ENCODE results near the gene IP6K3.

IP6K3 gene

DNA sequence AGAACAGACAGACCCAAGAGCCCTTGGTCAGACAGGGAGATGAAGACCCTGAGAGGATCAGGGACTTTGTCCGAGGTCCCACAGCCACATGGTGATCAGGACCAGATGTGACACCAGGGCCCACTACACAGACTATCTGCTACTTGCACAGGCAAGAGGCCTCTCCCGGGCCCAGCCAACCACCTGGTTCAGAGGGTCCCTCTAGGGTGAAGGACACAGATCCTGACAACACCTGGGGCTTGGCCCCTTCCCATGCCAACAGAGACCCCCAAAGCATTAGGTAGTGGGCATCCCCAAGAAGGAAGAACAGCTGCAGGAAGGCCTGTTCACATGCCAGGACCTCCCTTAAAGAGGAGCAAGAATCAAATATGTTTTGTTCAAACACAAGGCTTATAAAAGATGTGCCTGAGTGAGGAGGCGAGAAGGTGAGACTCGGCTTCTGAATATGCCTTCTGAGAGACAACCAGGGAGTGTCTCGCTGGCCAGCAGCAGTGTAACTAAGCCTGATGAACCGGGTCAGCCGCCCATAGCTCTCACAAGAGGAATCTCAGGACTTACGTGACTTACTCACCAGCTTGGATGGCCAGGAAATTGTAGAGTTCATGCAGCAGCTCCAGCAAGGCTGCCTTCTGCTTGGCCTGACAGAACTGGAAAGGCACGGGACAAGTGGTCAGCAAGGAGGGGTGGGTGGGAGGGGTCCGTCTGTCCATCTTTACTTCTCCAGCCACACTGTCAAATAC, 37.2 kb upstream of the IP6K3 start:
- peaks cover 41% of the 10 kb centered on the region for H3K4me1 Mint-ChIP-seq
- no peak overlapping the region for H3K4me3 Mint-ChIP-seq
- H3K36me3 Mint-ChIP-seq (ENCODE audit: low read depth): peaks cover 35% of the 10 kb centered on the region
- H3K27ac Mint-ChIP-seq: no peak overlapping the region
- H3K9me3 Mint-ChIP-seq: no peaks in the 10 kb centered on the region
- ATAC-seq (no peak), DNase-seq (no peak)
- no peaks in the 10 kb centered on the region for H3K27me3 Mint-ChIP-seq

- peaks cover 37% of the 10 kb centered on the region for H3K36me3 Mint-ChIP-seq (ENCODE audit: low read depth)
- H3K4me3 Mint-ChIP-seq: no peak overlapping the region
- H3K4me1 Mint-ChIP-seq: peaks cover 35% of the 10 kb centered on the region
- no peak for DNase-seq
- no peak overlapping the region for H3K27ac Mint-ChIP-seq
- ATAC-seq: no peak
- no peaks in the 10 kb centered on the region for H3K27me3 Mint-ChIP-seq
- H3K9me3 Mint-ChIP-seq: no peaks in the 10 kb centered on the region
These were observed 35.9 kb upstream of the IP6K3 start for GRCh38 chr6:33782561-33782960.

DNA sequence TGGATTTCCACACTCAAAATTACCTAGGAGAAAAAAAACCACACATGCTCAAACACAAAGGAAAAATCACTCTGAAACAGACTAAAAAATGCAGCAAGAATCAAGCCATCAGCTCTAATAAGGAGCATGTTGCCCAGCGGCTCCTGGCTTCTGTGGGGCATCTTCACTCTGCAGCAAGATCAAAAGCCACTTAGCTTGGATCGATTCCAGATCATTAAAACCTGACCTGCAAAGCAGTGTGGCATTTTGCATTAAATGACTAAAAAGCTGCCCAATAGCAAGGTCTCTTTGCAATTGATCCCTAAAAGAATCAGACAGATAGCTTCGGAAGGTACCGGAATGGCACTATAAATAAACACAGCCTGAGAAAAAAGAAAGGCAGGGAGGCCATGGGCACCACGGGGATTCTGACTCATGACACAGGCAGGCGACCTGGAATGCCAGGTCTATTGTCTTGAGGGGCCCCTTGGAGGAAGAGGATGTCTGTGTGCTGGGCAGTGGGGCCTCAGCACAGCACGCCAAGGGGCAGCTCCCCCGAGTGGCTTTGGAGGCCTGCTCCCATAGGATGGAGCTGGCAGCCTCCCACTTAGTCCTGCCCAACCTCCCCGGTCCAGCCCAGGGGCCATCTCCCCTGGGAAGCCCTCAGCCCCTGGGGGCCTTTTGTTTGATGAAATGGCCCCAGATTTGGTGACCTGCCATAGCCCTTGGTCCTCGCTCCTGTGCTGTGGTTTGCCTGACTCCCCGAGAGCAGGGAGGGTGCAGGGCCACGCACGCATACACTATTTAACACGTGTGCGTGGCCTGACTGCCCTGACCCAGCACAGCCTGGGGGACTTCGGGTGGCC, 34.6 kb upstream of the IP6K3 start:
- Mint-ChIP-seq H3K4me3 (no peak overlapping the region), H3K9me3 (no peaks in the 10 kb centered on the region), H3K36me3 (ENCODE audit: low read depth) (peaks cover 37% of the 10 kb centered on the region), H3K4me1 (peaks cover 23% of the 10 kb centered on the region), H3K27ac (no peak overlapping the region), H3K27me3 (no peaks in the 10 kb centered on the region)
- ATAC-seq (no peak), DNase-seq (no peak)

- H3K27me3 Mint-ChIP-seq: no peaks in the 10 kb centered on the region
- H3K36me3 Mint-ChIP-seq (ENCODE audit: low read depth): peaks cover 30% of the 10 kb centered on the region
These were observed 33.2 kb upstream of the IP6K3 start for GRCh38 chr6:33779895-33780294.

DNA sequence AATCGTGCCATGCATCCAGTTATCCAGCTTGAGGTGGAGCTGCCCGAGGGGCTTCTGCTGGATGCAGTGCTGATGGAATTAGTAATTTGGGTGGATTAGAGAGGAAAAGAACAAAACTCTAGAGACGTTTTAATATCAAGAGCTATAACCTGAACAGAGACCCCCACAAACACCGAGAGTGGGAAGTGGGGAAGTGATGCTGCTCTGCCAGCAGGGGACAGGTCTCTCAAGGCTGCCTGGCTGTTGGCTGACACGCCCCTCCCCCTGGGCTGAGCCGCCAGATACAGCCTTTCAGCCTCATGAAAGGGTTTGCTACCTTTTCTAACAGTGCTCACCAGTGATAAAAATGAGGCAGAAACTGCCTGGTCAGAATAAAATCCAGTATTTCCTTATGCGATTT, 32.6 kb upstream of the IP6K3 start:
- DNase-seq (no peak), ATAC-seq (no peak)
- H3K27me3 Mint-ChIP-seq: no peaks in the 10 kb centered on the region
- H3K4me1 Mint-ChIP-seq: peaks cover 4% of the 10 kb centered on the region
- no peaks in the 10 kb centered on the region for H3K9me3 Mint-ChIP-seq
- no peak overlapping the region for H3K4me3 Mint-ChIP-seq
- H3K27ac Mint-ChIP-seq: no peak overlapping the region
- peaks cover 32% of the 10 kb centered on the region for H3K36me3 Mint-ChIP-seq (ENCODE audit: low read depth)

More at GRCh38 chr6:33779895-33780294, 33.2 kb upstream of the IP6K3 start:
- Mint-ChIP-seq H3K4me3 (no peak overlapping the region), H3K27ac (no peak overlapping the region), H3K9me3 (no peaks in the 10 kb centered on the region), H3K4me1 (peaks cover 9% of the 10 kb centered on the region)
- DNase-seq (no peak), ATAC-seq (no peak)

- no peaks in the 10 kb centered on the region for H3K4me1 Mint-ChIP-seq
- no peaks in the 10 kb centered on the region for H3K9me3 Mint-ChIP-seq
- H3K27ac Mint-ChIP-seq: no peak overlapping the region
- DNase-seq (no peak), ATAC-seq (no peak)
- H3K27me3 Mint-ChIP-seq: no peaks in the 10 kb centered on the region
- no peak overlapping the region for H3K4me3 Mint-ChIP-seq
- peaks cover 26% of the 10 kb centered on the region for H3K36me3 Mint-ChIP-seq (ENCODE audit: low read depth)
These were observed 31.9 kb upstream of the IP6K3 start for GRCh38 chr6:33778444-33779121.

- Mint-ChIP-seq H3K27ac (no peak overlapping the region), H3K27me3 (no peaks in the 10 kb centered on the region), H3K36me3 (ENCODE audit: low read depth) (peaks cover 24% of the 10 kb centered on the region), H3K9me3 (no peaks in the 10 kb centered on the region), H3K4me3 (no peak overlapping the region), H3K4me1 (no peaks in the 10 kb centered on the region)
- ATAC-seq (no peak), DNase-seq (no peak)
These were observed 31.0 kb upstream of the IP6K3 start for GRCh38 chr6:33777398-33778388.

GRCh38 chr6:33776764-33777163, 30.1 kb upstream of the IP6K3 start:
- Mint-ChIP-seq H3K9me3 (no peaks in the 10 kb centered on the region), H3K36me3 (ENCODE audit: low read depth) (peaks cover 27% of the 10 kb centered on the region), H3K27ac (no peak overlapping the region), H3K27me3 (no peaks in the 10 kb centered on the region), H3K4me3 (no peak overlapping the region), H3K4me1 (no peaks in the 10 kb centered on the region)
- DNase-seq (no peak), ATAC-seq (no peak)

- H3K27me3 Mint-ChIP-seq: no peaks in the 10 kb centered on the region
- peaks cover 27% of the 10 kb centered on the region for H3K36me3 Mint-ChIP-seq (ENCODE audit: low read depth)
- no peak overlapping the region for H3K27ac Mint-ChIP-seq
- DNase-seq (no peak), ATAC-seq (no peak)
- no peak overlapping the region for H3K4me3 Mint-ChIP-seq
- no peaks in the 10 kb centered on the region for H3K4me1 Mint-ChIP-seq
- H3K9me3 Mint-ChIP-seq: no peaks in the 10 kb centered on the region
These were observed 29.5 kb upstream of the IP6K3 start for GRCh38 chr6:33776186-33776585.

- H3K36me3 Mint-ChIP-seq (ENCODE audit: low read depth): peaks cover 27% of the 10 kb centered on the region
- DNase-seq: no peak
- no peak for ATAC-seq
- no peak overlapping the region for H3K27ac Mint-ChIP-seq
- no peaks in the 10 kb centered on the region for H3K4me1 Mint-ChIP-seq
- H3K4me3 Mint-ChIP-seq: no peak overlapping the region
- no peaks in the 10 kb centered on the region for H3K9me3 Mint-ChIP-seq
- no peaks in the 10 kb centered on the region for H3K27me3 Mint-ChIP-seq
These were observed 28.1 kb upstream of the IP6K3 start for GRCh38 chr6:33774774-33775173.

- peaks cover 18% of the 10 kb centered on the region for H3K36me3 Mint-ChIP-seq (ENCODE audit: low read depth)
- no peak overlapping the region for H3K27ac Mint-ChIP-seq
These were observed 26.3 kb upstream of the IP6K3 start for GRCh38 chr6:33772902-33773472.

DNA sequence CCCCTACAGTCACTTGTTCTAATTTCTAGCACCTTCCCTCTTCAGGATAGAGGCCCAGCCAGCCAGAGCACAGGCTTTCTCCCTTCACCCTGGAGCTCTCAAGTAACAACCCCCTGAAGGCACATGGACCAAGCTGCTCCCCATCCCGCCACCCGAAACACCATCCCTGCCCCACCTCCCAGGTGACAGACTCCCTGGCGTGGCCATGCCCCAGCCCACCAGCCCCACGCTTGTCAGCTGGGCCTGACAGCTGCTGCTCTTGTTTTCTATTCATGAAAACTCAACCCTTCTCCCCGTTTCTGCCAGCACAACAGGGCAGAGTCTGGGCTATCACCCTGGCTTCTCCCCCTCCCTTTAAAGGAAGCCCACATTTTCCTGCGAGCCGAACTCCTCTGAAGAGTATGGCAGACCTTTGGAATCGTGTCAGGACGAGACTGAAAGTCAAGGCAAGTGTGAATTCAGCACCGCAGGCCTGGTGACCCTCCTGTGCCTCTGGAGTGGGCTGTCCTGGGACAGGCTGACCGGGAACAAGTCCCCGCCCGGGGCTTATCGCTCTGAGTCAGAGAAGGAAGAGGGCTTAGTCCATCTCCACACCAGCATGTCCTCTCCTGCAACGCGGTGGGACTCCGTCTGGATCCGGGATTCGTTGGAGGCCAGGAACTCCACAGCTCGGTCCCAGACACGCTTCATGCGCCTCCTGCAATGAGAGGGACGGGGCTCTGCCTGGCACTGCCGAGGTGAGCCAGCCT, 25.6 kb upstream of the IP6K3 start:
- DNase-seq: no peak

More at GRCh38 chr6:33772902-33773472, 26.3 kb upstream of the IP6K3 start:
- Mint-ChIP-seq H3K4me3 (no peak overlapping the region), H3K9me3 (no peaks in the 10 kb centered on the region), H3K27me3 (peaks cover 2% of the 10 kb centered on the region), H3K4me1 (no peaks in the 10 kb centered on the region)
- DNase-seq (no peak), ATAC-seq (no peak)

More for the DNA sequence above, 25.6 kb upstream of the IP6K3 start:
- peaks cover 17% of the 10 kb centered on the region for H3K36me3 Mint-ChIP-seq (ENCODE audit: low read depth)
- no peak overlapping the region for H3K27ac Mint-ChIP-seq
- no peaks in the 10 kb centered on the region for H3K9me3 Mint-ChIP-seq
- H3K4me1 Mint-ChIP-seq: no peaks in the 10 kb centered on the region
- H3K27me3 Mint-ChIP-seq: peaks cover 2% of the 10 kb centered on the region
- no peak overlapping the region for H3K4me3 Mint-ChIP-seq
- ATAC-seq: no peak
